ENCODE results near the gene NDOR1.

- TF ChIP-seq E2F6 (IDR thresholded peaks at IDR 0.05) = peak; percentile 47; the same call in 1 of the 2 replicates
- TF ChIP-seq CTCF (IDR thresholded peaks at IDR 0.05; ENCODE audit: control extremely low read depth in 1 of 3, insufficient read depth in 1 of 3, low read depth in 1 of 3, low read length in 3 of 3) = no peak
- TF ChIP-seq RAD21 (IDR thresholded peaks at IDR 0.05 in 1 of 2, conservative IDR thresholded peaks at IDR 0.05 in 1 of 2; ENCODE audit: low read depth in 2 of 2, low read length in 2 of 2) = no peak
- no peak for TF ChIP-seq CHD1 (IDR thresholded peaks at IDR 0.05; ENCODE audit: low read depth, low read length)
- no peak for TF ChIP-seq EP300 (IDR thresholded peaks at IDR 0.05; ENCODE audit: borderline replicate concordance in 1 of 2, low read depth in 2 of 2, low read length in 2 of 2)
- TF ChIP-seq KDM1A (IDR thresholded peaks at IDR 0.05; ENCODE audit: borderline replicate concordance, low read length) = no peak
- no peak for TF ChIP-seq NRF1 (IDR thresholded peaks at IDR 0.05; ENCODE audit: low read depth, low read length)
- no peak for TF ChIP-seq JUN (IDR thresholded peaks at IDR 0.05; ENCODE audit: low read depth, low read length)
- peak in 1 of 2 experiments; percentile 94; a peak in 2 of 3 replicates for TF ChIP-seq POLR2A (IDR thresholded peaks at IDR 0.05; ENCODE audit: control extremely low read depth in 1 of 2, low read depth in 2 of 2, low read length in 2 of 2)
Observed at GRCh38 chr9:137205126-137206069, at the start of gene NDOR1, which contains the start of gene TMEM203.

All from H1 (cell line).